SKM-1 treated with dmso at 0.1 percent for 144 hours (cell line): Measurements from ENCODE around the gene FZD4.

ENCODE experiments used
- DNase-seq: peaks from one replicate; lab custom pipeline; 2025; ENCODE audit not compliant: unreplicated experiment; lab: John Stamatoyannopoulos, UW

Gene FZD4

GRCh38 chr11:86914865-86915519, 40.2 kb downstream of the FZD4 start:
- DNase-seq: no peak

DNA sequence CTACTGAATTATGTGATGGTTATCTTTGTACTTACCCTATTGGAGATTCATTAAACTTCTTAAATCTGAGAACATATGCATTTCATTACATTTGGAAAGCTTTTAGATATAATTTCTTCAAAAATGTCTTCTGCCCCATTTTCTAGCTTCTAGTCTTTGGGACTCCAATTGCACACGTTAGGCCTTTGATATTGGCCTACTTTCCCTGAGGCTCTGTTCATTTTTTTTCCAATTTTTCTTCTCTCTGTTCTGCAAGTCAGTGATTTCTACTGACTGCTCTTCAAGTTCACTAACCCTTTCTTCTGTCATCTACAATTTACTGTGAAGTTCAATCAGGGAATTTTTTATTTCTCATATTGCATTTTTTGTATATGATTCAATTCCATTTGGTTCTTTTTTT, 43.0 kb downstream of the FZD4 start:
- no peak for DNase-seq

DNA sequence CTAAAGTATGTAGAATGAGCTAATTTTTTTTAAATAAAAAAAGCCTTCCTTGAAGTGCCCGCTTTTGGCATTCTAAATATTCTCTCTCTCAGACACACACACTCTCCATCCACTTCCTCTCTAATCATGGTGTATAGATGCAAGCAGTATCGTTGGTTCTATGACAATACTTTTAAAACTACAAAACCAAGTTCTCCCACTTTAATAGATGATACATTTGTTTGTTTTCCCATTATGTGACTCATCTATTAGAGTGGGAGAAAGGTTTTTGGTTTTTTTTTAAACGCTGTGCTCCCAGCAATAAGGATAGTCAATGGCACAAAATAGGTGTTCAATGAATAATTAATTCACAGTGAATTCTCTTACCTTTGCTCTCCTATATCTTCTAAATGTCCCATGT, 44.6 kb downstream of the FZD4 start:
- no peak for DNase-seq

DNA sequence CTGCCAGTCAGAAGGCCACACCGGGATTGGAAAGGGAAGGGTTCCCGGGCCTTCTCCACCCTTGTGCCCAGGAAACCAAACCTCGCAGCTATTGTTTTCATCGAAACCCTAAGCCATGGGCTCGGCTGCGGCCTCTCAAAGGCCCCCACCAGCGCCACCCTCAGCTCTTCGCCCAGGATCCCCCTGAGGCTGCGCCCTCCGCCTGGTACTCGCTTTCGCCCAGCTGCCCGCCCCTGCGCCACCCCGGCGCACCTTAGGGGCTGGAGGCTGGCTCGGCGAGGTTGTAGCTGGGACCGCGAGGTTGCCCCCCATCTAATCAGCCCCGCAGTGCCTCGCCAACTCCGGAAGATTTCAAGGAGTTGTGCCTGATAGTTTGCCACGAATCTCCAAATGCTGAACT, 49.0 kb downstream of the FZD4 start:
- DNase-seq: no peak

- no peak for DNase-seq
Observed at GRCh38 chr11:86905252-86905651, 49.9 kb downstream of the FZD4 start.

GRCh38 chr11:86904001-86904400, 51.2 kb downstream of the FZD4 start:
- no peak for DNase-seq

- no peak for DNase-seq
Observed at GRCh38 chr11:86902345-86902744, 52.9 kb downstream of the FZD4 start.

DNA sequence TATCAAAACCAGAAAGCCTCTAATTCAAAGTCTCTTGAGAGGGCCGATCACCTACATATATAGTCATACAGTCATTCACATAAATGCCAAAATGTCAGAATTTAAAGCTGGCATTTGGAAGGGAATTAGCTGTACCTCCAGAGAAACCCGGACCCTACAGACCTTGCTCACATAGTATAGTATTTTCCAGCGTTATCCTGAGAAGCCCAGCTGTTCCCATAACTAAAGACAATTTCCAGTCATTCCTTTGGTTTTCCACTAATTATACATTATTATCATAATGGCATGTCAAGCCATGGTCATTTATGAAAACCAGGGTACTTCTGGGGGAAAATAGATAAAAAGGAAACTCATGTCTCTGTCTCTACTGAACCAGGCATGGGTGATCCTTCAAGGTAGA, 53.6 kb downstream of the FZD4 start:
- DNase-seq: no peak

GRCh38 chr11:86900162-86900561, 55.0 kb downstream of the FZD4 start:
- no peak for DNase-seq

DNA sequence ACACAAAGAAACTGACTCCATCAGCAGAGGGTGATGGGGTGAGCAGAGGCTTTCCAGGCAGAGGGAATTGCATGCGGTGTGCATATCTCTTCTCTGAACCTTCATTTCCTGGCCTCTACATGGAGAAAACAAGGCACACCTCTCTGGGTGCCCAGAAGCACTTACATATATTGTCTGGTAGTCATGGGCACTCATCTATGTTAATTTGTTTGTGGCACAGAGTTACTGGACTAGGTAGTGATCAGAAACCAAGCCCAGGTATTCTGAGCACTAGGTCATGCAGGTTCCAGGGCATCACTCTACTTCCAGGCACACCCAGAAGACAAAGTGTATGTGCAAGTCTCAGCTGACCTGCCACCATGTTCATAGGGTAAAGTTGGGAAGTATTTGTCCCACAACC, 56.5 kb downstream of the FZD4 start:
- DNase-seq: no peak

- DNase-seq: no peak
Observed at GRCh38 chr11:86896441-86896841, 58.8 kb downstream of the FZD4 start.
